ENCODE results near the gene TAS2R10. TPM values are rescaled to one million over a fixed set of nuclear protein-coding genes. Genes with fewer than 3 reads are reported as not detected.

The TAS2R10 gene

Small RNA genes lying within 50 kb of the gene (small RNA-seq; reads per million reads assigned to genes)
- not detected for gene PRR4
